Muscle layer of duodenum (tissue), 2 donors: ENCODE results near the gene B3GNT4.

Experiments used
- H3K27ac ChIP-seq: one replicate; pipeline ENCODE4 v1.7.0; 2013; ENCODE audit warnings: mild to moderate bottlenecking, low read length
- H3K27me3 ChIP-seq: one replicate; pipeline ENCODE4 v1.7.0; 2013; ENCODE audit warnings: low read depth, mild to moderate bottlenecking, control low read depth, low read length
- H3K36me3 ChIP-seq, 2 donors: one replicate each; pipeline ENCODE4 v1.7.0; 2013; ENCODE audit warnings: low read length in 2 of 2, control low read depth in 1 of 2, mild to moderate bottlenecking in 1 of 2; ENCODE audit not compliant: insufficient read depth in 2 of 2, control insufficient read depth in 1 of 2
- H3K4me1 ChIP-seq, 2 donors: one replicate each; pipeline ENCODE4 v1.7.0; 2013; ENCODE audit warnings: low read length in 2 of 2, mild to moderate bottlenecking in 2 of 2, control low read depth in 1 of 2, moderate library complexity in 1 of 2; ENCODE audit not compliant: insufficient read depth in 2 of 2, control insufficient read depth in 1 of 2
- H3K4me3 ChIP-seq, 2 donors: one replicate each; pipeline ENCODE4 v1.7.0; 2013; ENCODE audit warnings: low read length in 2 of 2, low read depth in 1 of 2, mild to moderate bottlenecking in 1 of 2
- H3K9me3 ChIP-seq, 2 donors: one replicate each; pipeline ENCODE4 v1.7.0; 2013; ENCODE audit warnings: low read length in 2 of 2, control low read depth in 1 of 2, mild to moderate bottlenecking in 1 of 2; ENCODE audit not compliant: control insufficient read depth in 1 of 2
- donor health status: healthy.

Gene B3GNT4

DNA sequence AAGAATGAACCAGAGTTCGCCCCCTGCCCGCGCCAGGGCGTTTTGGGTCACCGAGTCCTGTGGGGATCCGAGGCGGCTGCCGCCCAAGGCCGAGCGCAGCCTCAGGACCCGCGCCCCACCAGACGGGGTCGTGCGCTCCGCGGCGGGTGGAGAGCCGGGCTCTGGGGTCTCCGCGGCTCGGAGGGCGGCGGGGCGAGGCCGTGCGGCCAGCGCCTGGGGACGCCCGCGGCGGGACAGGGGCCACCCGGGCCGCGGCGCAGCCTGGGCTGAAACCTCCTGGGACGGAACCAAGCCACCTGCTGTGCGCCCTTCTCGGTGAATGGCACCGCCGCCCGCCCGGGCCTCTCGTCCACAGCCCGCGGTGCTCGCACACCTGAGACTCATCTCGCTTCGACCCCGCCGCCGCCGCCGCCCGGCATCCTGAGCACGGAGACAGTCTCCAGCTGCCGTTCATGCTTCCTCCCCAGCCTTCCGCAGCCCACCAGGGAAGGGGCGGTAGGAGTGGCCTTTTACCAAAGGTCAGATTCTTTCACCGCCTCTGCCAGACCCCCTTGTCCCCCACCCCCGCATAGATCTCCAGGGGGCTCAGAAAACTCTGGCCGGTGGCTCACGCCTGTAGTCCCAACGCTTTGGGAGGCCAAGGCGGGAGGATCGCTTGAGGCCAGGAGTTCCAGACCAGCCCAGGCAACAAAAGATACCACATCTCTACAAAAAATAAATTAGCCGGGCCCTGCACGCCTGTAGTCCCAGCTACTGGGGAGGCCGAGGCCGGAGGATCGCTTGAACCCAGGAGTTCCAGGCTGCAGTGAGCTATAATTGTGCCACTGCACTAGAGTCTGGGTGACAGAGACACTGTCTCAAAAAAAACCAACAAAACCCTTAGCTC lies 901 bp downstream of the B3GNT4 start:
- H3K4me3 ChIP-seq = peak overlapping the region in 1 of 2 donors; percentile 61
- peaks cover 18% of the 10 kb centered on the region for H3K27me3 ChIP-seq
- no peaks in the 10 kb centered on the region for H3K9me3 ChIP-seq

DNA sequence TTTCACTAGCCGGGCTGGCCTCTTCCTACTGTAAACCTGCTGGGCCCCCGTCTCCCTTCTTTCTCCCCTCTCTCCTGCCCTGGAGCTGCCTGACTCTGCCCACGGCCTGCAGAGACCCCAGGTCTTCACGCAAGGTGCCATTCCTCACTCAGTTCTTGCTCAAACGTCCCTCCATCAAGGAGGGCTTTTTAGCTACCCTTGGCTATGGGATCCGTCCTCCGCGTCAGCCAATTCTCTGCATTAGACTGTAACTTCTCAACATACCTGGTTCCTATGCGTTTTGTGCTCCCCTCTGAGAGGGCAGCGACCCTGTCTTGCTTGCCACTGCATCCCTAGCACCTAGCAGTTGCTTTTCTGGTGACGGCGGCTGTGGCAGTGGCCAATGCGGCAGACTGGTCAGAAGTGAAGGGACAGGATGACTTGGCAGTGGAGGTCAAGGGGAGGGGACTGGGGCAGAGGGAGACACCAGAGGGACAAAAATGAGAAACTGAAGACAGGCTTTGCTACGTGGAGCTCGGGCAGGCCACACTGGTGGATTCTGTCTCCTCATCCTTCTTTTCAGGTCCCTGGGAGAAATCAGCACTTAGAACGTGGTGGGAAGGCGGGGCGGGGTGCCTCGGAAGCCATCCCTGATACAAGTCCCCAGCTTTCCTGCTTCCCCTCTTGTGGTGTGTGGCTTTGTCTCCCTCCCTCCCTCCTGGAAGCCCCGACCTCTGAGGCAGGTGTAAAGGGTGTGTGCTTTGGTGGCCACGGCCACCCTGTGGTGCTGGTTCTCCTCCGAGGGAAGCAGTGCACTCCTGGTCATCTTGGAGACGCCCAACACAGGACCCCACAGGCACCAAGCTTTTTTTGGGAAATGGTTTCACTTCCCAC lies 1.8 kb downstream of the B3GNT4 start:
- Histone ChIP-seq H3K4me1 (peaks cover 0 to 12% of the 10 kb centered on the region in 2 donors), H3K27ac (no peak overlapping the region), H3K27me3 (peaks cover 18% of the 10 kb centered on the region), H3K36me3 (peaks cover 13 to 22% of the 10 kb centered on the region in 2 donors), H3K4me3 (no peak overlapping the region), H3K9me3 (no peaks in the 10 kb centered on the region)

More for the DNA sequence above, 901 bp downstream of the B3GNT4 start:
- peaks cover 0 to 12% of the 10 kb centered on the region in 2 donors for H3K4me1 ChIP-seq
- no peak overlapping the region for H3K27ac ChIP-seq
- H3K36me3 ChIP-seq = peaks cover 10 to 19% of the 10 kb centered on the region in 2 donors

DNA sequence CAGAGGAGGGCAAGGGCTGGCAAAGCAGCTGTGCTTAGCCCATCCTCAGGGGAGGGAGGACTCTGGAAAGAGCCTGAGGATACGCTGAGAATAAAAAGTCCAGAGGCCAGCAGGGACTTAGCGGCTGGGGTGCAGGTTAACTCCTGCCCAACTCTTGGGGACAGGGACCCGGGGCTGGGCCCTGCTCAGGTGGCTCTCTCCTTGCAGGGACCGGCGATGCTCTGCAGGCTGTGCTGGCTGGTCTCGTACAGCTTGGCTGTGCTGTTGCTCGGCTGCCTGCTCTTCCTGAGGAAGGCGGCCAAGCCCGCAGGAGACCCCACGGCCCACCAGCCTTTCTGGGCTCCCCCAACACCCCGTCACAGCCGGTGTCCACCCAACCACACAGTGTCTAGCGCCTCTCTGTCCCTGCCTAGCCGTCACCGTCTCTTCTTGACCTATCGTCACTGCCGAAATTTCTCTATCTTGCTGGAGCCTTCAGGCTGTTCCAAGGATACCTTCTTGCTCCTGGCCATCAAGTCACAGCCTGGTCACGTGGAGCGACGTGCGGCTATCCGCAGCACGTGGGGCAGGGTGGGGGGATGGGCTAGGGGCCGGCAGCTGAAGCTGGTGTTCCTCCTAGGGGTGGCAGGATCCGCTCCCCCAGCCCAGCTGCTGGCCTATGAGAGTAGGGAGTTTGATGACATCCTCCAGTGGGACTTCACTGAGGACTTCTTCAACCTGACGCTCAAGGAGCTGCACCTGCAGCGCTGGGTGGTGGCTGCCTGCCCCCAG lies 2.8 kb downstream of the B3GNT4 start:
- Histone ChIP-seq H3K4me3 (no peak overlapping the region), H3K27me3 (peaks cover 18% of the 10 kb centered on the region), H3K27ac (no peak overlapping the region), H3K36me3 (peaks cover 13 to 25% of the 10 kb centered on the region in 2 donors), H3K9me3 (no peaks in the 10 kb centered on the region), H3K4me1 (peaks cover 0 to 12% of the 10 kb centered on the region in 2 donors)

DNA sequence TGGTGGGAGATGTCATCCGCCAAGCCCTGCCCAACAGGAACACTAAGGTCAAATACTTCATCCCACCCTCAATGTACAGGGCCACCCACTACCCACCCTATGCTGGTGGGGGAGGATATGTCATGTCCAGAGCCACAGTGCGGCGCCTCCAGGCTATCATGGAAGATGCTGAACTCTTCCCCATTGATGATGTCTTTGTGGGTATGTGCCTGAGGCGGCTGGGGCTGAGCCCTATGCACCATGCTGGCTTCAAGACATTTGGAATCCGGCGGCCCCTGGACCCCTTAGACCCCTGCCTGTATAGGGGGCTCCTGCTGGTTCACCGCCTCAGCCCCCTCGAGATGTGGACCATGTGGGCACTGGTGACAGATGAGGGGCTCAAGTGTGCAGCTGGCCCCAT lies 3.5 kb downstream of the B3GNT4 start:
- peaks cover 14 to 30% of the 10 kb centered on the region in 2 donors for H3K36me3 ChIP-seq
- H3K9me3 ChIP-seq = no peaks in the 10 kb centered on the region
- no peak overlapping the region for H3K27ac ChIP-seq
- H3K4me1 ChIP-seq = peaks cover 0 to 12% of the 10 kb centered on the region in 2 donors
- peaks cover 18% of the 10 kb centered on the region for H3K27me3 ChIP-seq
- no peak overlapping the region for H3K4me3 ChIP-seq

DNA sequence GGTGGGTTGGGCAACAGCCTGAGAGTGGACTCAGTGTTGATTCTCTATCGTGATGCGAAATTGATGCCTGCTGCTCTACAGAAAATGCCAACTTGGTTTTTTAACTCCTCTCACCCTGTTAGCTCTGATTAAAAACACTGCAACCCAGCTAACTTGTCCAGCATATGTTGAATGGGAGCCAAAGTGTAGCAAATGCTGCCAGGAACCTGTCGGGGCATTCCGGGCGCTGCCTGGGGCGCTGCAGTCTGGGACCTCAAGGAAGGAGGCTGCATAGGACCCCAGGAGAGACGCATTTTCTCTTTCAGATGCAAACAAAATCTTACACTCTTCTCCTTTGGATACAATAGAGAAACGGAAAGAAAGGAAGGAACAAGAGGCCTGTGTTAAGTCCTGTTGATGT lies 3.9 kb downstream of the B3GNT4 start:
- peaks cover 18% of the 10 kb centered on the region for H3K27me3 ChIP-seq

DNA sequence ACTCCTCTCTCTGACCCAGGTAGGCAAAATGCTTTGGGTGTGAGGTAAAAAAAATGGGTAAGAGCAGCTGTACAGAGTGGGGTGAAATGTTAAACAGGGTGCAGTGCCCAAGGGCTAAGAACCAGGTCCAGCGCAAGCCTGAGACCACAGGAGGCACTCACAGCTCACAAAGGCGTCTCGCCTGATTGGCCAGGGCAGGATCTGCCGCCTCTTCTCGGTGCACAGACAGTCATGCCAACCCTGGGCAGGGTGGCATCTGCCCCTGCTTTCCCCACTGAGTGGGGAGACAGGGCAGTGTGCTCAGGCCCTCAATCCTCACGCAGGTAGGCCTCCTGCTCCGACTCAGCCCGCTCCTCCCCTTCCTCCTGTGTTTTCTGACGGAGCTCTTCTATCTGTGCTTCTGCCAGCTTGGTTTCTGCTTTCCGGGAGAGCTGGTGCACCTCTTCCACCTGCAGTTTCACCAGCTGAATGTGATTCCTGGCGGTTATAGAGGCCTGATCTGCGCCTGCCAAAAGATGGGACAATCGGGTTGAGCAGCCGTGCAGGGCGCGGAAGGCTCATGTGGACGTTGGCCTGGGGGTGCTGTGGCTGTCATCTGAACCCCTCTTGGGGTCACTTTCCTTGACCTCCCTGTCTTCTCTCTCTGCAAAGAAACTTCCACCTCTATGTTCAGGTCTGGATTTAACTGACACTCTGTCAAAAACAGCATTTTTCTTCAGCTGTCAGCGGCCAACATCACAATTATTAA lies 4.7 kb downstream of the B3GNT4 start:
- H3K36me3 ChIP-seq = peaks cover 23 to 42% of the 10 kb centered on the region in 2 donors
- H3K27ac ChIP-seq = no peak overlapping the region
- peaks cover 0 to 7% of the 10 kb centered on the region in 2 donors for H3K4me1 ChIP-seq
- no peak overlapping the region for H3K4me3 ChIP-seq
- H3K9me3 ChIP-seq = no peaks in the 10 kb centered on the region
- H3K27me3 ChIP-seq = peaks cover 14% of the 10 kb centered on the region

More for the DNA sequence above, 3.9 kb downstream of the B3GNT4 start:
- no peak overlapping the region for H3K4me3 ChIP-seq
- H3K4me1 ChIP-seq = peaks cover 0 to 12% of the 10 kb centered on the region in 2 donors
- no peaks in the 10 kb centered on the region for H3K9me3 ChIP-seq
- peaks cover 18 to 34% of the 10 kb centered on the region in 2 donors for H3K36me3 ChIP-seq
- no peak overlapping the region for H3K27ac ChIP-seq

DNA sequence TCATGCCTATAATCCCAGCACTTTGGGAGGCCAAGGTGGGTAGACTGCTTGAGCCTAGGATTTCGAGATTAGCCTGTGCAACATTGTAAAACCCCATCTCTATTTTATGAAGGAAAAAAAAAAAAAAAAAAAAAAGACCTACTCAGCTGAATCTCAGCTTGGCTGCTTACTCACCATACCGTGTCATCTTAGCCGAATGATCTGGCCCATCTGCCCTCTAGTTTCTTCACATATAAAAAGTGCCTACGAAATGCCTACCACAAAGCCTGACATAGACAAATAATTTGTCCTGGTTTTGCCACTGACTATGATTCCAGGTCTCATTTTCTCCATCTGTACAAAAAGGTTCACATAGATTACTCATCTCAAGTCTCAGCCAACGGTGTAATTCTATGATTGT lies 12.3 kb downstream of the B3GNT4 start:
- Histone ChIP-seq H3K36me3 (peaks cover 45 to 76% of the 10 kb centered on the region in 2 donors), H3K27me3 (no peaks in the 10 kb centered on the region)

DNA sequence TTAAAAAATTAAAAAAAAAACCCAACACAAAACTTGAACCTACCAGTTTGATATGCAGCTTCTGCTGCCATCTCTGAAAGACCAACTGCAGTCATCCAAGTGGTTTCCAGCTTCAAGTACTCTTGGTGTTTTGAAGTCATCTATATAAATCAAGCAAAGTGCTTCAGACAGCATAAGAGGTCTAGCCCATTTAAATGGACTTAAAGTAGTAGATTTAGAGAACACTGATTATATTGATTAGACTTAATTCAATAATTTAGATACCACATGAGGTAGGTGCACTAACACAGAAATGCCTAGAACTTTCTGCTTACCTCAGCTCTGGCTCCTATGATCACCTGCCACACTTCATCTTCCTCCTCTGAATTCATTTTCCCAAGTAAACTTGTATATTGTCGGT lies 12.9 kb downstream of the B3GNT4 start:
- Histone ChIP-seq H3K9me3 (no peaks in the 10 kb centered on the region), H3K27ac (no peak overlapping the region), H3K4me1 (no peaks in the 10 kb centered on the region), H3K36me3 (peaks cover 52 to 78% of the 10 kb centered on the region in 2 donors), H3K27me3 (no peaks in the 10 kb centered on the region), H3K4me3 (no peak overlapping the region)

More for the DNA sequence above, 12.3 kb downstream of the B3GNT4 start:
- H3K4me1 ChIP-seq = no peaks in the 10 kb centered on the region
- no peak overlapping the region for H3K4me3 ChIP-seq
- no peaks in the 10 kb centered on the region for H3K9me3 ChIP-seq
- H3K27ac ChIP-seq = no peak overlapping the region

DNA sequence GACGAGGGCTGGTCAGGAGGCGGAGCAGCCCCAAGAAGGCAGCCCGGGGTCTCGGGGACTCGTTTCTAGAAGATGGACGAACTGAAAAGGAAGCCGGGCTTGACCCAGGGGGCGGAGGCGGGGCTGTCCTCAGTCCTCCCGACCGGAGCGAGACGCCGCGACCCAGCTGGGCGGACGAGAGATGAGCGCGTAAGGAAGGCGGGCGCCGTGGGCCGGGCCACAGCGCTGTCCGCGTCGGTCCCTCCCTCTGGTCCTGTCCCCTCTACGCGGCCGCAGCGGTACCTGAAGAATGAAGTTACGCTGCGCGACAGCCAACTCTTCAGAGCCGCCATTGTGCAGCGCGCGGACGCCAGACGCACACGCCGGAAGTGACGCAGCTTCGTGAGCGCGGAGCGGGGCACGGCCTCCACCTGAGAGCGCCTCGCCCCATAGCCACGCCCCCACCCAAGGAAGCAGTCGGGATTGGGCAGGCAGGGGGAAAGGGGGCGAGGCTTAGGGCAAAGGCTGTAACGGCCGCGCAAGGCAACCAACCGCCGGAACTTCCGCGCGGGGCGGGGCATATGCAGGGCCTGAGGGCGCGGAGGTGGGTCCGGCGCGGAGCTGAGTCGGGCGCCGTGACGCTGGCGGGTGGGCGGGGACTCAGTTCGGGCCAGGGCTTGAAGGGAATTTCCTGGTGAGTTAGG lies 22.3 kb downstream of the B3GNT4 start, which contains the start of gene DIABLO:
TSS of gene DIABLO (minus strand) at position 370 of the 683 bp plus-strand sequence. CDS start at position 332, 38 bp downstream.
- Histone ChIP-seq H3K36me3 (peaks cover 20 to 41% of the 10 kb centered on the region in 2 donors), H3K4me1 (peaks cover 14 to 29% of the 10 kb centered on the region in 2 donors), H3K27ac (peak within 1 kb of the TSS; percentile 87), H3K9me3 (no peaks in the 10 kb centered on the region), H3K27me3 (no peaks in the 10 kb centered on the region), H3K4me3 (peak within 1 kb of the TSS; percentile 84 to 92)
